OCI-LY3 (cell line): ENCODE results near the gene SASH1.

Experiments
- CTCF ChIP-seq: fragments of 200-600, 300-600 bp; sonication (generic); IDR thresholded peaks from 2 replicates; pipeline ENCODE4 v1.5.1; 2014; ENCODE audit warnings: antibody characterized with exemption, low read length, low read depth
- EZH2phosphoT487 ChIP-seq: fragments of 200-600 bp; shearing (Covaris generic); IDR thresholded peaks from 2 replicates; pipeline ENCODE4 v1.6.1; 2018; ENCODE audit warnings: antibody characterized with exemption, mixed run types, low read depth

GRCh38 chr6:148530394-148530953, 187.8 kb downstream of the SASH1 start:
- TF ChIP-seq CTCF (no peak), EZH2phosphoT487 (no peak)
